Activated naive CD8-positive, alpha-beta T cell (primary cell): ENCODE measurements around the gene WAS.
A peak's percentile ranks its signal among the peaks of the same experiment; 100 is the strongest.
"Not testable (repeated sequence)": the region's sequence is repeated elsewhere in the genome, so short reads cannot be mapped to it uniquely, and the experiment has no call there.

ENCODE experiments used
- H3K27ac Mint-ChIP-seq: one replicate; pipeline ENCODE4 v1.8.0; 2021; ENCODE audit warnings: mixed read lengths
- H3K27me3 Mint-ChIP-seq: one replicate; pipeline ENCODE4 v1.8.0; 2021; ENCODE audit warnings: mixed read lengths
- H3K36me3 Mint-ChIP-seq: one replicate; pipeline ENCODE4 v1.8.0; 2021; ENCODE audit warnings: mixed read lengths
- H3K4me1 Mint-ChIP-seq: one replicate; pipeline ENCODE4 v1.8.0; 2021; ENCODE audit warnings: low read depth, mixed read lengths
- H3K4me3 Mint-ChIP-seq: one replicate; pipeline ENCODE4 v1.8.0; 2021; ENCODE audit warnings: mild to moderate bottlenecking, mixed read lengths
- H3K9me3 Mint-ChIP-seq: one replicate; pipeline ENCODE4 v1.8.0; 2021; ENCODE audit warnings: low read depth, mixed read lengths

Gene WAS

DNA sequence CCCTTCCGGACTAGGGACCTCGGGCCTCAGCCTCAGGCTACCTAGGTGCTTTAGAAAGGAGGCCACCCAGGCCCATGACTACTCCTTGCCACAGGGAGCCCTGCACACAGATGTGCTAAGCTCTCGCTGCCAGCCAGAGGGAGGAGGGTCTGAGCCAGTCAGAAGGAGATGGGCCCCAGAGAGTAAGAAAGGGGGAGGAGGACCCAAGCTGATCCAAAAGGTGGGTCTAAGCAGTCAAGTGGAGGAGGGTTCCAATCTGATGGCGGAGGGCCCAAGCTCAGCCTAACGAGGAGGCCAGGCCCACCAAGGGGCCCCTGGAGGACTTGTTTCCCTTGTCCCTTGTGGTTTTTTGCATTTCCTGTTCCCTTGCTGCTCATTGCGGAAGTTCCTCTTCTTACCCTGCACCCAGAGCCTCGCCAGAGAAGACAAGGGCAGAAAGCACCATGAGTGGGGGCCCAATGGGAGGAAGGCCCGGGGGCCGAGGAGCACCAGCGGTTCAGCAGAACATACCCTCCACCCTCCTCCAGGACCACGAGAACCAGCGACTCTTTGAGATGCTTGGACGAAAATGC is at the start of gene WAS:
Gene WAS (plus strand): TSS at position 389 of the 572 bp plus-strand sequence. CDS start 55 bp downstream, at position 444.
- H3K4me3 Mint-ChIP-seq, result peak within 1 kb of the TSS; percentile 92
- no peaks in the 10 kb centered on the region for H3K27me3 Mint-ChIP-seq
- peaks cover 52% of the 10 kb centered on the region for H3K4me1 Mint-ChIP-seq
- H3K9me3 Mint-ChIP-seq, result no peaks in the 10 kb centered on the region
- H3K36me3 Mint-ChIP-seq, result peaks cover 10% of the 10 kb centered on the region
- peak within 1 kb of the TSS; percentile 95 for H3K27ac Mint-ChIP-seq

DNA sequence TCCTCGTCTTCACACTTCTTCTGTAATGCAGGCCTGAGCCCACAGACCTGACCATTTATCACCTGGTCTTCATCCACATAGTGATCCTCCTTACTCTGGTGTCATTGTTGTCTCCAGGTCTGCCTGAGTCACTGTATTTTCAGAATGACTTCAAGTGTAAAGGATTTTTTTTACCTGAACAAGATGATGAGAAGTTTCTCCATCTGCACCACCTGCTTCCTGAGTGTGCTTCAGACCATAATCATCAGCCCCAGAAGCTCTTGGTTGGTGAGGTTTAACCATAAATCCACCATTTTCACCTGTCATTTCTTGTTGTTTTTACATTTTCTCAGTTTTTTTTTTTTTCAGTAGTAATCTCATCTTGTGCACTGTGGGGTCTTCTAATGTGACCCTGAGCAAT is 47.3 kb upstream of the WAS start:
- no peak overlapping the region for H3K27ac Mint-ChIP-seq
- H3K4me3 Mint-ChIP-seq, result no peak overlapping the region
- no peaks in the 10 kb centered on the region for H3K36me3 Mint-ChIP-seq
- no peaks in the 10 kb centered on the region for H3K9me3 Mint-ChIP-seq
- no peaks in the 10 kb centered on the region for H3K27me3 Mint-ChIP-seq
- peaks cover 3% of the 10 kb centered on the region for H3K4me1 Mint-ChIP-seq

DNA sequence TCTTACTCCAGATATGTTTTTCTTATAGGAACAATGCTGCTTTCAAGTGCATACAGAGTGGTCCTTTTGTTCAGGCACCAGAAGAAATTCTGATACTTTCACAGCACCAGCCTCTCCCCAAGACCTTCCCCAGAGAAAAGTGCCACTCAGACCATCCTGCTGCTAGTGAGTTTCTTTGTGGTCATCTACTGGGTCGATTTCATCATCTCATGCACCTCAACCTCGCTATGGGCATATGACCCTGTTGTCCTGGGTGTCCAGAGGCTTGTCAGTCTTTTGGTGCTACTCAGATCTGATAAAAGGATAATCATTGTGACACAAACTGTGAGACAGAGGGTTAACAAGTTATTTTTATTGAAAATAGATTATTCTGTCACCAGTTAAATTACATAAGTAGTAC is 46.8 kb upstream of the WAS start:
- no peak overlapping the region for H3K4me3 Mint-ChIP-seq
- H3K9me3 Mint-ChIP-seq, result no peaks in the 10 kb centered on the region
- H3K27ac Mint-ChIP-seq, result no peak overlapping the region
- H3K4me1 Mint-ChIP-seq, result peaks cover 3% of the 10 kb centered on the region
- H3K36me3 Mint-ChIP-seq, result no peaks in the 10 kb centered on the region
- H3K27me3 Mint-ChIP-seq, result no peaks in the 10 kb centered on the region

DNA sequence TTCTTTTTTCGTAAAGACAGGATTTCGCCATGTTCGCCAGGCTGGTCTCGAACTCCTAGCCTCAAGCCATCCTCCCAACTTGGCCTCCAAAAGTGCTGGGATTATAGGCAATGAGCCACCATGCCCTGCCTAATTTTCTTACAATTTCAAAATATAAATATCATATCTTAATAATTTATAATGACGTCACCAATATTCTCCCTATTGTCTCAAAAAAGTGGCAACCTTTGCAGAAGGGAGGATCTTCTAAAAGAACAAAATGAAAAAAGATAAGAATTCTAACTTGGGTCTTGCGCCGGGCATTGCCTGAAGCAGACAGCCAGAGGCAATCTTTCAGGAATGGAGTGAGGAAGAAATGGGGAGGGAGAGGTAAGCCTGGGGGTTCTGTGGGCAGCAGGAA is 37.9 kb upstream of the WAS start:
- H3K27me3 Mint-ChIP-seq, result no peaks in the 10 kb centered on the region

DNA sequence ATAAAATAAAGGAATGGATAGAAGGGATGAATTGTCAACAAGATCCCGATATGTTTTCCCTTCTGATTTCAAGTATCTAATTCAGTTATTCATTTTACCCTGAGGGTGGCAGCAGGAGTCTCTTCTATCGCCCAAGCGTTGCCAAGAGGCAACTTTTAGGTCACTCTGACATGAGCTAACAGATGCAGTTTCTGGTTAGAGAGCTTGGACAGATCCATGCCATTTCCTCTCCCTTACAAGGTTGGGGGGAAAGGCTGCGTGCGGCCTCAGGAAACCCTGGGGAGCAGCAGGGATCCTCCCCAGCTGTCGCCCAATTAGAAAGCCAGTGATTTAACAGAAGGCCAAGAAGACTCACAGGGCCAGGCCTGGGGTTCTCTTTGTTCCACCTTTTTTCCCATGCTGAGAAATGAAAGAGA is 35.3 kb upstream of the WAS start:
- no peaks in the 10 kb centered on the region for H3K36me3 Mint-ChIP-seq
- peaks cover 7% of the 10 kb centered on the region for H3K4me1 Mint-ChIP-seq
- H3K9me3 Mint-ChIP-seq, result no peaks in the 10 kb centered on the region
- no peak overlapping the region for H3K4me3 Mint-ChIP-seq
- H3K27ac Mint-ChIP-seq, result no peak overlapping the region
- H3K27me3 Mint-ChIP-seq, result no peaks in the 10 kb centered on the region

More for the DNA sequence above, 37.9 kb upstream of the WAS start:
- no peaks in the 10 kb centered on the region for H3K9me3 Mint-ChIP-seq
- H3K36me3 Mint-ChIP-seq, result no peaks in the 10 kb centered on the region
- H3K4me3 Mint-ChIP-seq, result no peak overlapping the region
- H3K27ac Mint-ChIP-seq, result no peak overlapping the region
- H3K4me1 Mint-ChIP-seq, result no peaks in the 10 kb centered on the region

DNA sequence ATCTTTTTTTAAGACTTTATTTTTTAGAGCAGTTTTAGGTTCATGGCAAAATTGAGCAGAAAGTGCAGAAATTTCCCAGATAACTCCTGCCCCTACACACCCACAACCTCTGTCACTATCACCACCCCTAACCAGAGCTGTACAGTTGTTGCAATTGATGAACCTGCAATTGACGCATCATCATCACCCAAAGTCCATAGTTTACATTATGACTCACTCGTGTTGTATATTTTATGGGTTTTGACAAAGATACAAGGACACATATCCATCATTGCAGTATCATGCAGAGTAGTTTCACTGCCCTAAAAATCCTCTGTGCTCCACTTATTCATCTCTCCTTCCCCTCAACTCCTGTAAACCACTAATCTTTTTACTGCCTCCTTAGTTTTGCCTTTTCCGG is 34.5 kb upstream of the WAS start:
- Mint-ChIP-seq H3K27ac (no peak overlapping the region), H3K36me3 (no peaks in the 10 kb centered on the region), H3K4me1 (peaks cover 7% of the 10 kb centered on the region), H3K27me3 (no peaks in the 10 kb centered on the region), H3K4me3 (no peak overlapping the region), H3K9me3 (no peaks in the 10 kb centered on the region)

DNA sequence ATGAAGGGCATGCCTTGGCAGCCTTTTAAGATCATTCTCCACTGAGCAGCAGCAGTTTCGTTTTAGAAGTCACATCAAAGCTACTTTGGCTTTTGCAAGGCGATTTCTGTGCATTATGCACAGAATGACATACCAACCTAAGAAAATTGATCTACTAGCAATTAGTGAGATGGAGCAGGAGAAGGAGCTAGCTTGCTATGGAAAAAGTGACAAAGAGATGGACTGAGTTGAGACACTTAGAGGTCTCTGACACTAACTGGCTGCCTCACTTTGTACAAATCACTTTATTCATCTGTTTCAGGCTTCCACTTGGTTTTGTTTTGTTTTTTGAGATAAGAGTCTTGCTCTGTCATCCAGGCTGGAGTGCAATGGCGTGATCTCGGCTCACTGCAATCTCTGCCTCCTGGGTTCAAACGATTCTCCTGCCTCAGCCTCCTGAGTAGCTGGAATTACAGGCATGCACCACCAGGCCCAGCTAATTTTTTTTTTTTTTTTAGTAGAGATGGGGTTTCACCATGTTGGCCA is 31.5 kb upstream of the WAS start:
- not testable (repeated sequence) for H3K36me3 Mint-ChIP-seq, H3K27me3 Mint-ChIP-seq, H3K27ac Mint-ChIP-seq, H3K4me3 Mint-ChIP-seq, H3K4me1 Mint-ChIP-seq, H3K9me3 Mint-ChIP-seq

DNA sequence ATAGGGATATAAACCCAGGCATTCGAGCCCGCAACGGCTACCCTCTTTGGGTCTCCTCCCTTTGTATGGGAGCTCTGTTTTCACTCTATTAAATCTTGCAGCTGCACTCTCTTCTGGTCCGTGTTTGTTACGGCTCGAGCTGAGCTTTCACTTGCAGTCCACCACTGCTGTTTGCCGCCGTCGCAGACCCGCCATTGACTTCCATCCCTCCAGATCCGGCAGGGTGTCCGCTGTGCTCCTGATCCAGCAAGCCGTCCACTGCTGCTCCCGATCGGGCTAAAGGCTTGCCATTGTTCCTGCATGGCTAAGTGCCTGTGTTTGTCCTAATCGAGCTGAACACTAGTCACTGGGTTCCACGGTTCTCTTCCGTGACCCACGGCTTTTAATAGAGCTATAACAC is 28.9 kb upstream of the WAS start:
- not testable (repeated sequence) for H3K27ac Mint-ChIP-seq, H3K27me3 Mint-ChIP-seq, H3K4me3 Mint-ChIP-seq, H3K4me1 Mint-ChIP-seq, H3K36me3 Mint-ChIP-seq, H3K9me3 Mint-ChIP-seq

DNA sequence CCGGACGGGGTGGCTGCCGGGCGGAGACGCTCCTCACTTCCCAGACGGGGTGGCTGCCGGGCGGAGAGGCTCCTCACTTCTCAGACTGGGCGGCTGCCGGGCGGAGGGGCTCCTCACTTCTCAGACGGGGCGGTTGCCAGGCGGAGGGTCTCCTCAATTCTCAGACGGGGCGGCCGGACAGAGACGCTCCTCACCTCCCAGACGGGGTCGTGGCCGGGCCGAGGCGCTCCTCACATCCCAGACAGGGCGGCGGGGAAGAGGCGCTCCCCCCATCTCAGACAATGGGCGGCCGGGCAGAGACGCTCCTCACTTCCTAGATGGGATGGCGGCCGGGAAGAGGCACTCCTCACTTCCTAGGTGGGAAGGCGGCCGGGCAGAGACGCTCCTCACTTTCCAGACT is 23.9 kb upstream of the WAS start:
- H3K27me3 Mint-ChIP-seq, H3K4me1 Mint-ChIP-seq, H3K27ac Mint-ChIP-seq, H3K9me3 Mint-ChIP-seq, H3K4me3 Mint-ChIP-seq, H3K36me3 Mint-ChIP-seq: not testable (repeated sequence)

DNA sequence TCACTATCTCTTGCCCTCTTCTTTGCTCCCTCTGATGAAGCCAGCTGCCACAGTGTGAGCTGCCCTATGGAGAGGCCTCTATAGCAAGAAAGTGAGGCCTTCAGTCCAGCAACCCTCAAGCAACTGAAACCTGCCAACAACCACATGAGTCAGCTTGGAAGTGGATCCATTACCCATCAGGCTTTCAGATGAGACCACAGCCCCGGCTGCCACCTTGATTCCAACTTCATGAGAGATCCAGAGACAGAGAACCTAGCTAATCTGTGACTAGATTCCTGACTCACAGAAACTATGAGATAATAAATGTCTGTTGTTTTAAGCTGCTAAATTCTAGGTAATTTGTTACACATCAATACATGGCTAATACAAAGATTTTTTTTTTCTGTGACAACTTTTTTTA is 20.4 kb upstream of the WAS start:
- Mint-ChIP-seq H3K4me1 (peaks cover 4% of the 10 kb centered on the region), H3K4me3 (no peak overlapping the region), H3K36me3 (no peaks in the 10 kb centered on the region), H3K27me3 (no peaks in the 10 kb centered on the region), H3K27ac (no peak overlapping the region), H3K9me3 (no peaks in the 10 kb centered on the region)

DNA sequence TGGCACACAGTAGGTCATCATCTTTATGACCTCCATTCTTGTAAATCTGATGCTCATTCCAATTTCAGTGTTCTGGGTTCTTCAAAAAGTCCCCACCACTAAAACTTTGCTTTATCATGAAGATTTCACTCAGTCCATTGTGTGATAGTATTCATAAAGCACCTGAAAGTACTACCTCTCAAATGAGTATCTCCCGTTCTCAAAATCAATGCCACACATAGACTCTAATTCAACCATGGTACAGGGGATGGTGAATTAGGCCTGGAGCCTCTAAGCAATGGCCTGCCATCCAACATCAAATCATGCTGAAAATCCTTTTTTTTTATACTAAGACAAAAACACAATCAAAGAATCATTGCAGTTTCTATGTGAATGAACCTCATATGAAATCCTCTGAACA is 19.4 kb upstream of the WAS start:
- H3K27ac Mint-ChIP-seq, result no peak overlapping the region
- H3K4me3 Mint-ChIP-seq, result no peak overlapping the region
- H3K36me3 Mint-ChIP-seq, result no peaks in the 10 kb centered on the region
- H3K4me1 Mint-ChIP-seq, result peaks cover 4% of the 10 kb centered on the region
- H3K9me3 Mint-ChIP-seq, result no peaks in the 10 kb centered on the region
- no peaks in the 10 kb centered on the region for H3K27me3 Mint-ChIP-seq

DNA sequence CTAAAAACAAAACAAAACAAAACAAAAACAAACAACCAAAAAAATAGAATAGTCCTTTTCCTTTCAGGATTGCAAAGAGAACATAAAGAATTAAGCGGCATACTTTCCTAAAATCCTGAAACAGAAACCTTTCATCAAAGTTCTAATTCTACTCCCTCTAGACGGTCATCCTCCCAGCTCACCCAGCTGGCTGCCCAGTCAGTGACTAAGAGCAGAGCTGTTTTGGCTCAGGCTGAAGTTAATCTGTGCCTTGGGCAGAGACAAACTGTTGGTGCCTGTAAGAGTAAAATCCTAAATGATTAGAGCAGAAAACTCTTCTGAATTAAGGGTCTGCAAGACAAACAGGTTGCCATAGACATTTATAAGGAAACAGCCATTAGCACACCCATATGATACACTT is 17.6 kb upstream of the WAS start:
- Mint-ChIP-seq H3K4me3 (no peak overlapping the region), H3K27ac (no peak overlapping the region), H3K27me3 (no peaks in the 10 kb centered on the region), H3K4me1 (peaks cover 3% of the 10 kb centered on the region), H3K9me3 (no peaks in the 10 kb centered on the region), H3K36me3 (no peaks in the 10 kb centered on the region)

DNA sequence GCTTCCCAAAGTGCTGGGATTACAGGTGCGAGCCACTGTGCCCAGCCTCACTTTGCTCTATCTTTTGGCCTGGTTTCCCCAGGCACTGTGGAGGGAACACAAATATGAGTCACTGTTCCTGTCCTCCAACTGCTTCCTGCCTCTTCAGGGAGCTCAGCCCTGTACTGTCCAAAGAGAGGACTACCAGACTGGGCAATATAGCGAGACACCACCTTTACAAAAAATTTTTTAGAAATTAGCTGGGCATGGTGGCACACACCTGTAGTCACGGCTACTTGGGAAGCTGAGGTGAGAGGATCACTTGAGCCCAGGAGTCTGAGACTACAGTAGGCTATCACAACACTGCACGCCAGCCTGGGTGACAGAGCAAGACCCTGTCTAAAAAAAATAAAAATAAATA is 16.9 kb upstream of the WAS start:
- no peaks in the 10 kb centered on the region for H3K27me3 Mint-ChIP-seq
- no peak overlapping the region for H3K4me3 Mint-ChIP-seq
- no peaks in the 10 kb centered on the region for H3K4me1 Mint-ChIP-seq
- no peak overlapping the region for H3K27ac Mint-ChIP-seq
- H3K36me3 Mint-ChIP-seq, result no peaks in the 10 kb centered on the region
- H3K9me3 Mint-ChIP-seq, result no peaks in the 10 kb centered on the region

DNA sequence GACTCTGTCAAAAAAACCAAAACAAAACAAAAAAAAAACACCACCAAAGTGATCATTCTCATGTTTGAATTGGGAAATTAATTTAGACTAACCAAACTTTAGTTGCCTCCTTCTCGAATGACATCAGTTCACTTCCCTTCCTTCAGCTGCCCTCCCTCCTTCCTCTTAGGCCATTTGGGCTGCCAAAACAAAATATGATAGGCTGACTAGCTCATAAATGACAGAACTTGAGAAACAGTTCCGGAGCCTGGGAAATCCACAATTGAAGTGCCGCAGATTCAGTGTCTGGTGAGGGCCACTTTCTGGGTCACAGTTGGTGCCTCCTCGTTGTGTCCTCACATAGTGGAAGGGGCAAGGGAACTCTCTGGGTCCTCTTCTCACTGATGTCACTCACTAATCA is 16.1 kb upstream of the WAS start:
- Mint-ChIP-seq H3K4me1 (no peaks in the 10 kb centered on the region), H3K27ac (no peak overlapping the region), H3K4me3 (no peak overlapping the region), H3K9me3 (no peaks in the 10 kb centered on the region), H3K36me3 (no peaks in the 10 kb centered on the region), H3K27me3 (no peaks in the 10 kb centered on the region)

DNA sequence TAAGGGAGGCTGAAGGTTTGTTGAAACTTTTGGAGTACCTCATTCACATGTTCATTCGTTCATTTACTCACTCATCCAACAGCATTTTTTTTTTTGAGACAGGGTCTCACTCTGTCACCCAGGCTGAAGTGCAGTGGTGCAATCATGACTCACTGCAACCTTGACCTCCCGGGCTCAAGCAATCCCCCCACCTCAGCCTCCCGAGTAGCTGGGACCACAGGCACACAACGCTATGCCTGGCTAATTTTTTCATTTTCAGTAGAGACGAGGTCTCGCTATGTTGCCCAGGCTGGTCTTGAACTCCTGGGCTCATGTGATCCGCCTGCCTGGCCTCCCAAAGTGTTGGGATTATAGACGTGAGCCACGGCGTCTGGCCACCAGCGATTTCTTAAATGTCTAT is 15.4 kb upstream of the WAS start:
- H3K4me3 Mint-ChIP-seq, H3K27ac Mint-ChIP-seq, H3K9me3 Mint-ChIP-seq, H3K36me3 Mint-ChIP-seq, H3K27me3 Mint-ChIP-seq, H3K4me1 Mint-ChIP-seq: not testable (repeated sequence)

DNA sequence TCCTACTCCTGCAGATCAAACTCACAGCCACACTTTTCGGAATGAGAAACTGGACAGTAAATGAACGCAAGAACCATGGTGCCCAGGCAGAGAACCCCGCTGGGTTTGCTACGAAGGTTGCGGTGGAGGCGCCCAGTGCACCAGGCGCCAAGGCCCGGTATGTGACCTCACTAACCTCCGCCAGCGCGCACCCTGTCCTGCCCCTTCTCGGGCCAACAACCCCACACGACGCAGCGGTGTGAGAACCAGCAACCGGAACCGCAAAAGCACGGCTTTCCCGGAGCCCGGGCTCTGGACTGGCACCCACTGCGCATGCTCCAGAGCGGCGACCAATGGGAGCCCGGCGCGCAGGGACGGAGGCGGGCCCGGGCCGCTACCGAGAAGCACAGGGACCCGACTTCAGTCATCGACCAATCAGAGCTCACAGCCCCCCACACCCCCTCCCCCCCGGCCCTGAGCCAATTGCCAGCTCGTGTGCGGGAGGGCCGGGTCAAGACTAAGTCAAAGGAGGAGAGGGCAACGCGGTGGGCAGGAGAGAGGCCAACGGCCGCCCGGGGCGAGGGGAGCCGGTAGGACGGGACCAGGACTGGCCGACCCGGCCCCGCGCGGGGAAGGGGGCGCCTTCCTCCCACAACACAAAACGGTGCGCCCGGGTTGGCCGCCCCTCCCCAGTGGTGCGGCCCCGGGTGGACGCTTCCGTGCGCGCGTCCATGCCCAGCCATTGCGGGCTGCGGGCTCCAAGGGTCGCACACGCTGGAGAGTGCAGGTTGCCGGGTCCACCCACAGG is 7.3 kb upstream of the WAS start:
- no peaks in the 10 kb centered on the region for H3K9me3 Mint-ChIP-seq
- H3K36me3 Mint-ChIP-seq, result no peaks in the 10 kb centered on the region
- H3K27me3 Mint-ChIP-seq, result no peaks in the 10 kb centered on the region
- H3K4me1 Mint-ChIP-seq, result peaks cover 23% of the 10 kb centered on the region
- peak overlapping the region; percentile 92 for H3K4me3 Mint-ChIP-seq
- H3K27ac Mint-ChIP-seq, result peak overlapping the region; percentile 89
